ENCODE measurements around the gene PLCH1.

DNA sequence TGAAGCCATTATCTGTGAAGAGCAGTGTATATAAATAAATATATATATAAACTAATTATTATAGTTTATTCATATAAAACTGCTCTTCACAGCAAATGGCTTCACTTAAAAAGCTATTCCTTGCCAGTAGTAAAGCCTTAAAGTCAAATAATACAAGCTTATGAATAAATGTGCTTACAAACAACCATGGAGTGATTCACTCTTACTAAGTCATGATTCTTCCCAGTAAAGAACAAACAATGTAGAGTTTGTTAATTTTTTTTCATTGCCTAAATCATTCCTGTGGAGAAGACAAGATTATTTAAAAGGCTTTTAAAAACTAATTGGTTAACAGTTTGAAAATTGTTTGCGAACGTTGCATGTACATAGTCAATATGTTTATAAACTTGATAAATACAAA is 140.7 kb downstream of the PLCH1 start:
- TF ChIP-seq REST (IDR thresholded peaks at IDR 0.05; ENCODE audit: insufficient read depth in 1 of 2, low read depth in 2 of 2, low read length in 2 of 2) (no peak), SIN3A (IDR thresholded peaks at IDR 0.05; ENCODE audit: borderline replicate concordance, insufficient read depth, low read length) (no peak), POLR2AphosphoS5 (IDR thresholded peaks at IDR 0.05; ENCODE audit: low read depth, low read length) (no peak)
